GM12801 (cell line): Measurements from ENCODE around the gene TTBK1.

Experiments
- CTCF ChIP-seq: IDR thresholded peaks from one replicate; pipeline ENCODE4 v1.5.1; 2011; ENCODE audit warnings: control low read depth; ENCODE audit not compliant: insufficient read length; ENCODE audit errors: extremely low read depth

The TTBK1 gene

GRCh38 chr6:43287717-43288679 lies 44.7 kb downstream of the TTBK1 start:
- no peak for TF ChIP-seq CTCF

- no peak for TF ChIP-seq CTCF
Measured at GRCh38 chr6:43290339-43290904, 47.1 kb downstream of the TTBK1 start.

GRCh38 chr6:43290905-43291355 lies 47.6 kb downstream of the TTBK1 start:
- no peak for TF ChIP-seq CTCF

GRCh38 chr6:43291708-43292107 lies 48.4 kb downstream of the TTBK1 start:
- TF ChIP-seq CTCF = no peak

- TF ChIP-seq CTCF = no peak
Measured at GRCh38 chr6:43292341-43292740, 49.1 kb downstream of the TTBK1 start.

GRCh38 chr6:43292763-43293318 lies 49.6 kb downstream of the TTBK1 start:
- TF ChIP-seq CTCF = no peak

GRCh38 chr6:43293698-43294097 lies 50.4 kb downstream of the TTBK1 start:
- no peak for TF ChIP-seq CTCF
